Heart right ventricle (tissue), 16 donors: ENCODE measurements around the gene GPC3. TPM values are rescaled to one million over a fixed set of nuclear protein-coding genes. Genes with fewer than 3 reads are reported as not detected.

Experiments used
- ATAC-seq, 8 donors: fragments of 200-7000 bp; cut with Tn5 transposase; one replicate each; pipeline ENCODE4 v1.9.1; 2020; ENCODE audit warnings: mild to moderate bottlenecking in 8 of 8, moderate library complexity in 8 of 8, moderate number of reproducible peaks in 1 of 8
- DNase-seq, 2 donors: peaks; one replicate each; pipeline ENCODE4 v3.0.0-alpha.2; 2020
- H3K27ac ChIP-seq, 10 donors: fragments of 200-600 bp; sonication (generic) in 2 of 10; one replicate each; pipeline versions ENCODE4 v1.5.0 to v1.8.0; 2020 to 2022; ENCODE audit warnings: mild to moderate bottlenecking in 3 of 10
- H3K27me3 ChIP-seq, 7 donors: fragments of 200-600 bp; one replicate each; pipeline ENCODE4 v1.8.0; 2021 to 2022; ENCODE audit warnings: mild to moderate bottlenecking in 2 of 7
- H3K36me3 ChIP-seq, 9 donors: fragments of 200-600 bp; sonication (generic) in 1 of 9; one replicate each; pipeline versions ENCODE4 v1.5.0 to v1.8.0; 2020 to 2022; ENCODE audit warnings: mild to moderate bottlenecking in 2 of 9
- H3K4me1 ChIP-seq, 9 donors: fragments of 200-600 bp; sonication (generic) in 1 of 9; one replicate each; pipeline versions ENCODE4 v1.5.0 to v1.8.0; 2020 to 2022; ENCODE audit warnings: mild to moderate bottlenecking in 4 of 9
- H3K4me3 ChIP-seq, 10 donors: fragments of 200-600 bp; sonication (generic) in 2 of 10; one replicate each; pipeline versions ENCODE4 v1.5.0 to v1.8.0; 2020 to 2022; ENCODE audit warnings: mild to moderate bottlenecking in 7 of 10, moderate library complexity in 2 of 10
- H3K9me3 ChIP-seq, 11 donors: fragments of 200-600 bp in 10 of 11; sonication (generic) in 2 of 11; one replicate each; pipeline versions ENCODE4 v1.5.0 to v1.8.0; 2013 to 2022; ENCODE audit warnings: mild to moderate bottlenecking in 2 of 11, control low read depth in 1 of 11, moderate library complexity in 1 of 11
- CTCF ChIP-seq, 9 donors: fragments of 200-600 bp; sonication (generic) in 2 of 9; IDR thresholded peaks; one replicate each; pipeline versions ENCODE4 v1.5.0 to v1.8.0; 2021 to 2022; ENCODE audit warnings: antibody characterized with exemption in 9 of 9, mild to moderate bottlenecking in 5 of 9, moderate library complexity in 1 of 9
- WGBS, 2 donors: extraction: QIAGEN DNeasy Blood & Tissue Kit; methylation state at CpG; one replicate each; pipeline ENCODE4 v1.1.7; 2013; ENCODE audit warnings: inconsistent platforms in 1 of 2; 5-methylcytosine and 5-hydroxymethylcytosine counted together
- intact Hi-C, 10 donors: fragments of 100-400 bp; cut with DNase I; formaldehyde crosslinking; loops; one replicate each; pipeline versions ENCODE4 v1.11.1 to v1.14.2; 2022
- polyA plus RNA-seq, 2 donors: library from polyadenylated mRNA; stranded (reverse); fragments of 200-250 nt; gene quantifications; one replicate each; pipeline ENCODE4 v1.2.3, GENCODE V29; 2013
- total RNA-seq, 10 donors: library from RNA; stranded (reverse); fragmentation: NEBNext Ultra II Directional in 3 of 10; extraction: Animal tissue kit (Norgen Biotek cat#: 25700) in 3 of 10; gene quantifications; one replicate each; pipeline versions ENCODE4 v1.2.1 to v1.2.4, GENCODE V29; 2021 to 2023
- donor health status: Arrhythmogenic right ventricular cardiomyopathy.
- donor health status: ischemic (EF 13 %, LVEDD 7.1; RV severe dilation, severe dysfunction).
- donor health status: healthy with polysubstance abuse.
- donor health status: DM: no; HTN: yes; CAD: no.
- donor health status: DM: no; HTN: no; CAD: no.
- donor health status: ischemic (EF 25% LVEDD 6.9; RV normal size, moderate dysfunction).
- donor health status: ischemic (EF 25% LVEDD 5.7; RV mildly dilated, moderate dysfunction).
- donor health status: healthy.
- donor health status: DM: yes; HTN: yes; CAD: no.
- donor health status: Ischemic cardiomyopathy.
- donor health status: ischemic (EF 35%, LVEDD 5.7; RV mildly dilated, moderate dysfunction).
- donor health status: nonischemic (EF 11% LVEDD 7.7; RV severe dilation, severe dysfunction).
- donor health status: DM: yes; HTN: yes; CAD: no.
- donor health status: PGD.
- donor health status: ischemic (EF 29% LVEDD 5.4; RV normal size, mild dysfunction).
- donor health status: nonischemic (EF 23%, LVEDD 6.1; RV moderate dilation, normal function).

GPC3 gene
- total and polyA plus RNA-seq, 12 donors, result 0.66 to 5.6 (median 3.4) TPM

- no peak for TF ChIP-seq CTCF (IDR thresholded peaks at IDR 0.05)
- no peak for ATAC-seq
- intact Hi-C loops, result no loop called here
Measured at GRCh38 chrX:133681421-133681820, 304.0 kb downstream of the GPC3 start.

GRCh38 chrX:133677123-133678063 is 308.0 kb downstream of the GPC3 start:
- Histone ChIP-seq H3K4me3 (no peak overlapping the region), H3K36me3 (no peaks in the 10 kb centered on the region), H3K9me3 (no peaks in the 10 kb centered on the region), H3K27me3 (peaks cover 0 to 35% (median 0%) of the 10 kb centered on the region in 7 donors), H3K4me1 (no peaks in the 10 kb centered on the region), H3K27ac (no peak overlapping the region)
- 85 to 86% methylated on average over 6 of the region's 6 CpGs for WGBS, 2 donors
- no peak for DNase-seq
- intact Hi-C loops, result loop anchor here in 7 of 10 donors (10.0 kb wide), 3 partner anchors 343 to 703 kb away; no protein-coding TSS in a partner anchor
- no peak for ATAC-seq
- TF ChIP-seq CTCF (IDR thresholded peaks at IDR 0.05), result no peak

More at GRCh38 chrX:133681421-133681820, 304.0 kb downstream of the GPC3 start:
- 64 to 69% methylated on average over 3 of the region's 3 CpGs for WGBS, 2 donors
- Histone ChIP-seq H3K9me3 (no peaks in the 10 kb centered on the region), H3K4me1 (no peaks in the 10 kb centered on the region), H3K4me3 (no peak overlapping the region), H3K27me3 (peaks cover 0 to 47% (median 0%) of the 10 kb centered on the region in 7 donors), H3K27ac (no peak overlapping the region), H3K36me3 (no peaks in the 10 kb centered on the region)
- no peak for DNase-seq

GRCh38 chrX:133676344-133677122 is 308.9 kb downstream of the GPC3 start:
- Histone ChIP-seq H3K4me3 (no peak overlapping the region), H3K36me3 (no peaks in the 10 kb centered on the region), H3K4me1 (no peaks in the 10 kb centered on the region), H3K27ac (no peak overlapping the region), H3K27me3 (peaks cover 0 to 35% (median 0%) of the 10 kb centered on the region in 7 donors), H3K9me3 (no peaks in the 10 kb centered on the region)
- no peak for DNase-seq
- no peak for ATAC-seq
- intact Hi-C loops, result loop anchor here in 7 of 10 donors (10.0 kb wide), 3 partner anchors 342 to 702 kb away; no protein-coding TSS in a partner anchor
- TF ChIP-seq CTCF (IDR thresholded peaks at IDR 0.05), result no peak
- WGBS, 2 donors, result 93 to 100% methylated on average over 1 of the region's 1 CpG
